Left lobe of liver (tissue), 2 donors: ENCODE results near the gene CASKIN2. TPM values are rescaled to one million over a fixed set of nuclear protein-coding genes. Genes with fewer than 3 reads are reported as not detected.

ENCODE experiments used
- ATAC-seq: fragments of 200-7000 bp; cut with Tn5 transposase; one replicate; pipeline ENCODE4 v1.9.1; 2020; ENCODE audit warnings: mild to moderate bottlenecking, moderate library complexity
- DNase-seq: peaks from one replicate; pipeline ENCODE4 v3.0.0-alpha.2; 2020; ENCODE audit warnings: low spot score
- total RNA-seq: library from RNA; stranded (reverse); gene quantifications from one replicate; pipeline ENCODE4 v1.2.1, GENCODE V29; 2021
- donor health status: DM: no; HTN: no; CAD: no; lungs with moderate emphysema.
- donor health status: DM: no; HTN: yes; CAD: no.

Gene CASKIN2
- total RNA-seq, 1 donor from 2014 or later = 26.4 TPM

GRCh38 chr17:75507733-75508719 is 7.3 kb downstream of the CASKIN2 start:
- DNase-seq (no peak), ATAC-seq (no peak)

- ATAC-seq (no peak), DNase-seq (no peak)
Measured at GRCh38 chr17:75506888-75507287, 8.4 kb downstream of the CASKIN2 start.

GRCh38 chr17:75506134-75506533 is 9.2 kb downstream of the CASKIN2 start:
- ATAC-seq (no peak), DNase-seq (no peak)

GRCh38 chr17:75505640-75506039 is 9.7 kb downstream of the CASKIN2 start:
- DNase-seq (no peak), ATAC-seq (no peak)

- DNase-seq (no peak), ATAC-seq (no peak)
Measured at GRCh38 chr17:75505152-75505409, 10.3 kb downstream of the CASKIN2 start.

GRCh38 chr17:75504347-75505151 is 10.8 kb downstream of the CASKIN2 start:
- DNase-seq (peak; percentile 89), ATAC-seq (peak; percentile 80)

GRCh38 chr17:75503976-75504346 is 11.4 kb downstream of the CASKIN2 start:
- ATAC-seq = peak; percentile 0

GRCh38 chr17:75503337-75503950 is 11.9 kb downstream of the CASKIN2 start:
- no peak for DNase-seq
- ATAC-seq = no peak

More at GRCh38 chr17:75503976-75504346, 11.4 kb downstream of the CASKIN2 start:
- DNase-seq = no peak

- ATAC-seq (no peak), DNase-seq (no peak)
Measured at GRCh38 chr17:75502721-75503329, 12.5 kb downstream of the CASKIN2 start.

GRCh38 chr17:75502072-75502720 is 13.1 kb downstream of the CASKIN2 start:
- DNase-seq (no peak), ATAC-seq (no peak)

- ATAC-seq (no peak), DNase-seq (no peak)
Measured at GRCh38 chr17:75501378-75502071, 13.8 kb downstream of the CASKIN2 start.

- ATAC-seq (no peak), DNase-seq (no peak)
Measured at GRCh38 chr17:75500419-75501216, 14.7 kb downstream of the CASKIN2 start.

GRCh38 chr17:75499313-75500022 is 15.9 kb downstream of the CASKIN2 start:
- ATAC-seq = peak; percentile 2

GRCh38 chr17:75498726-75499213 is 16.6 kb downstream of the CASKIN2 start:
- no peak for DNase-seq

More at GRCh38 chr17:75499313-75500022, 15.9 kb downstream of the CASKIN2 start:
- no peak for DNase-seq

GRCh38 chr17:75498039-75498725 is 17.2 kb downstream of the CASKIN2 start:
- ATAC-seq = peak; percentile 3
- no peak for DNase-seq

More at GRCh38 chr17:75498726-75499213, 16.6 kb downstream of the CASKIN2 start:
- ATAC-seq = peak; percentile 36

GRCh38 chr17:75496005-75496404 is 19.3 kb downstream of the CASKIN2 start:
- ATAC-seq (no peak), DNase-seq (no peak)

GRCh38 chr17:75494326-75494877 is 20.9 kb downstream of the CASKIN2 start:
- DNase-seq (no peak), ATAC-seq (no peak)
